GM21423 (cell line): ENCODE measurements around the gene AP1G1.
"Not testable (repeated sequence)": the region's sequence is repeated elsewhere in the genome, so short reads cannot be mapped to it uniquely, and the experiment has no call there.

Source experiments
- ATAC-seq: cut with Tn5 transposase; IDR thresholded peaks from one replicate; pipeline ENCODE4 v1.9.1; 2021; ENCODE audit warnings: mild to moderate bottlenecking, moderate library complexity; ENCODE audit not compliant: unreplicated experiment

AP1G1 gene

GRCh38 chr16:71811261-71811803 lies 2.7 kb upstream of the AP1G1 start:
- no peak for ATAC-seq

GRCh38 chr16:71810155-71810530 lies 1.5 kb upstream of the AP1G1 start:
- not testable (repeated sequence) for ATAC-seq

- peak; percentile 23 for ATAC-seq
Measured at GRCh38 chr16:71807905-71808592, 585 bp downstream of the AP1G1 start.

- no peak for ATAC-seq
Measured at GRCh38 chr16:71803305-71803690, 5.3 kb downstream of the AP1G1 start.

GRCh38 chr16:71796501-71797097 lies 12.0 kb downstream of the AP1G1 start:
- ATAC-seq = no peak

- no peak for ATAC-seq
Measured at GRCh38 chr16:71794943-71795342, 13.7 kb downstream of the AP1G1 start.

- ATAC-seq = no peak
Measured at GRCh38 chr16:71794018-71794417, 14.6 kb downstream of the AP1G1 start.

GRCh38 chr16:71792176-71792575 lies 16.5 kb downstream of the AP1G1 start:
- no peak for ATAC-seq

GRCh38 chr16:71790329-71790728 lies 18.3 kb downstream of the AP1G1 start:
- ATAC-seq = not testable (repeated sequence)

GRCh38 chr16:71789136-71789535 lies 19.5 kb downstream of the AP1G1 start:
- no peak for ATAC-seq

GRCh38 chr16:71788578-71788977 lies 20.1 kb downstream of the AP1G1 start:
- no peak for ATAC-seq

- not testable (repeated sequence) for ATAC-seq
Measured at GRCh38 chr16:71785143-71785542, 23.5 kb downstream of the AP1G1 start.

GRCh38 chr16:71784093-71784492 lies 24.5 kb downstream of the AP1G1 start:
- ATAC-seq = no peak

- no peak for ATAC-seq
Measured at GRCh38 chr16:71781741-71782140, 26.9 kb downstream of the AP1G1 start.

GRCh38 chr16:71780521-71781089 lies 28.0 kb downstream of the AP1G1 start:
- ATAC-seq = no peak

GRCh38 chr16:71778780-71779179 lies 29.9 kb downstream of the AP1G1 start:
- ATAC-seq = no peak

GRCh38 chr16:71777329-71777728 lies 31.3 kb downstream of the AP1G1 start:
- ATAC-seq = no peak

- peak; percentile 56 for ATAC-seq
Measured at GRCh38 chr16:71775949-71776348, 32.7 kb downstream of the AP1G1 start.

GRCh38 chr16:71771571-71771970 lies 37.1 kb downstream of the AP1G1 start:
- ATAC-seq = no peak

- ATAC-seq = no peak
Measured at GRCh38 chr16:71769222-71769621, 39.4 kb downstream of the AP1G1 start.

- no peak for ATAC-seq
Measured at GRCh38 chr16:71767060-71767900, 41.4 kb downstream of the AP1G1 start.
